Left ventricle myocardium inferior (tissue), 1 donor: ENCODE data around the gene SNRNP25. TPM values are rescaled to one million over a fixed set of nuclear protein-coding genes. Genes with fewer than 3 reads are reported as not detected.

Experiments used
- DNase-seq: peaks from one replicate; pipeline ENCODE4 v3.0.0-alpha.2; 2020
- H3K27ac ChIP-seq: fragments of 200-600 bp; replicated peaks from 2 replicates; pipeline ENCODE4 v1.8.0; 2021
- H3K27me3 ChIP-seq: fragments of 200-600 bp; 2 replicates; pipeline ENCODE4 v1.8.0; 2021; ENCODE audit warnings: low read depth
- H3K36me3 ChIP-seq: fragments of 200-600 bp; 2 replicates; pipeline ENCODE4 v1.8.0; 2021
- H3K4me1 ChIP-seq: fragments of 200-600 bp; 2 replicates; pipeline ENCODE4 v1.8.0; 2021
- H3K4me3 ChIP-seq: fragments of 200-600 bp; 2 replicates; pipeline ENCODE4 v1.8.0; 2021; ENCODE audit warnings: mild to moderate bottlenecking, moderate library complexity
- H3K9me3 ChIP-seq: fragments of 200-600 bp; replicated peaks from 2 replicates; pipeline ENCODE4 v1.8.0; 2021
- intact Hi-C: fragments of 100-400 bp; cut with micrococcal nuclease; formaldehyde crosslinking; loops from one replicate; pipeline ENCODE4 v1.11.0; 2022
- total RNA-seq: library from RNA; stranded (reverse); fragmentation: NEBNext Ultra II Directional; extraction: Animal tissue kit (Norgen Biotek cat#: 25700); gene quantifications from one replicate; pipeline ENCODE4 v1.2.1, GENCODE V29; 2021
- TF ChIP-seq, protein P1 (sequence below): fragments of 200-600 bp; IDR thresholded peaks from 2 replicates; pipeline ENCODE4 v1.8.0; 2021; ENCODE audit warnings: antibody characterized with exemption, mild to moderate bottlenecking, borderline replicate concordance
- donor health status: DM: no; HTN: yes; CAD: no; lungs with severe emphysema.

SNRNP25 gene
- total RNA-seq, 1 donor from 2014 or later = 71.2 TPM

DNA sequence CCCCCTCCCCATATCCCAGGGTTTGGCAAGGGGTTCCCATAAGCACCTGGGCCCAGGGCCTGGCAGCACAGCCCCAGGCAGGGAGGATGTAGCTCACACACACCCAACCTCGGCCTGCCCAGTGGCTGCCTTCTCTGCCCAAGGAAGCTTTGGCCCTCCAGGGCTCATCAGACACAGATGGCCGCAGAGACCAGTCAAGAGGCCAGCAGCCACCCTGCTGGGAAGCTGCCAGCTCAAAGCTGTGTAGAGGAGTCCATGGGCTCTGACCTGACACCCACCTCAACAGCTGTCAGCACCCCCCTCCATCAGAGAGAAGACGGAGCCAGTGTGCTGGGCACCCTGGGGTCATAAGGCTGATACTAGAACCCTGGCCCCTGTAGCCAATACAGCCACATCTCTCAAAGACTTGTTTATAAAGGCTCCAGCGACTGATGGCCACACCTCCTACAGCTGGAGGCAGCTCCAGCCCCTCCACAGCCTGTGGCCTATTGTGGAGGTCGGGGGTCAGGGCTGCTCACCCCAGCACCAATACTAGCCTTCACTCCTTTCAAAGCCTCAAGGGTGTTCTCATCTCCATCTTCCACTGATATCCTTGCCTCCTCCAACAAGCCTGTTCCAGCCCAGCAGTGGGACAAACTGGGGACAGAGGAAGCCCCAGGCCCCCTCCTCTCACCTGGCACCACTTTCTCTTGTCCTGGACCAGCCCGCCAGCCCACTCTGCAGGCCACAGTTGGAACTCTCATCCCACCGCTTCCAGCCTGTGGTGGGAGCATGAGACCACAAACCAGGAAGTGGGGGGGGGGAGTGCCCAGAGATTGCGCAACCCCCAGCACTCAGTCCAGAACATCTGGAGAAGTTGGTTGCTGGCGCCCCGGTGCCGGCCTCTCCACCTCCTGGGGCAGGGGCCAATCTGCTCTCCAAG, 22.2 kb downstream of the SNRNP25 start:
- H3K36me3 ChIP-seq = peaks cover 15% of the 10 kb centered on the region
- H3K4me3 ChIP-seq = peak overlapping the region; percentile 88
- H3K4me1 ChIP-seq = peaks cover 88% of the 10 kb centered on the region
- intact Hi-C loops = no loop called here
- H3K27ac ChIP-seq = peak overlapping the region; percentile 96
- TF ChIP-seq, protein P1, sequence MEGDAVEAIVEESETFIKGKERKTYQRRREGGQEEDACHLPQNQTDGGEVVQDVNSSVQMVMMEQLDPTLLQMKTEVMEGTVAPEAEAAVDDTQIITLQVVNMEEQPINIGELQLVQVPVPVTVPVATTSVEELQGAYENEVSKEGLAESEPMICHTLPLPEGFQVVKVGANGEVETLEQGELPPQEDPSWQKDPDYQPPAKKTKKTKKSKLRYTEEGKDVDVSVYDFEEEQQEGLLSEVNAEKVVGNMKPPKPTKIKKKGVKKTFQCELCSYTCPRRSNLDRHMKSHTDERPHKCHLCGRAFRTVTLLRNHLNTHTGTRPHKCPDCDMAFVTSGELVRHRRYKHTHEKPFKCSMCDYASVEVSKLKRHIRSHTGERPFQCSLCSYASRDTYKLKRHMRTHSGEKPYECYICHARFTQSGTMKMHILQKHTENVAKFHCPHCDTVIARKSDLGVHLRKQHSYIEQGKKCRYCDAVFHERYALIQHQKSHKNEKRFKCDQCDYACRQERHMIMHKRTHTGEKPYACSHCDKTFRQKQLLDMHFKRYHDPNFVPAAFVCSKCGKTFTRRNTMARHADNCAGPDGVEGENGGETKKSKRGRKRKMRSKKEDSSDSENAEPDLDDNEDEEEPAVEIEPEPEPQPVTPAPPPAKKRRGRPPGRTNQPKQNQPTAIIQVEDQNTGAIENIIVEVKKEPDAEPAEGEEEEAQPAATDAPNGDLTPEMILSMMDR = peak; percentile 37
- H3K9me3 ChIP-seq = no peaks in the 10 kb centered on the region
- H3K27me3 ChIP-seq = no peaks in the 10 kb centered on the region
- DNase-seq = peak; percentile 88

DNA sequence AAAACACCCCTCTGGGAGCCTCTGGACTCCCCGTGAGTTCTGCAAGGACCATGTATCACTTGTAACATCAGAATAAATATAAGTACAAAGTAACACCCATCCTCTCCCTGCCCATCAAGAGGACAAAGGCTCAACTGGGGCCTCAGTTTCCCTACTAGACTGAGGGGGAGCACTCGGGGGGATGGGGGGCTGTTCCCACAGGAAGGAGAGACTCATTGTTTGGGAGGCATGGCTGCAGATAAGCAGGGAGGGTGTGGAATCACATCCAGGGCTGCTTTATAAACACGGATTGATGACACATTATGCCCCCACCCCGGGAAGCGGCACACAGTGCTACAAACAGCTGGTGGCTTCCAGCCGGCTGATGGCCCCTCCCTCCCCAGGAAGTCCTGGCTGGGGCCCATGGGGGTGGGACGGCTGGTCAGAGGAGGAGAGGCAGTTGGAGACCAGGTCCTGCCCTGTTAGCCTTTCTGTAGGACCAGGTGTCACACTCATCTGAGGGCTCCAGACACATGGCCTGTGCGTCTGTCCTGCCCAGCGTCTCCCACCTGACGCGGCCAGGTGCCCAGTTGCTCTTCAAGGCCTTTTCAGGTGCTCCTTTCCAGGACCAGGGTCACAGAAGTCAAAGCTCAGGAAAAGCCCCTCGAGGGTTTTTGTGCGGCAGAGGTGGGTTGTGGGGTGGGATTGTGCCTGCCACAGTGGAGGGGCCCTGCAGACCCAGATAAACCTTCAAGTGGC, 23.1 kb downstream of the SNRNP25 start:
- Histone ChIP-seq H3K36me3 (peaks cover 20% of the 10 kb centered on the region), H3K9me3 (no peaks in the 10 kb centered on the region), H3K4me3 (peak overlapping the region; percentile 88), H3K27ac (peak overlapping the region; percentile 96), H3K4me1 (peaks cover 82% of the 10 kb centered on the region), H3K27me3 (no peaks in the 10 kb centered on the region)
- TF ChIP-seq, protein P1 = no peak
- intact Hi-C loops = no loop called here
- DNase-seq = peak; percentile 88

DNA sequence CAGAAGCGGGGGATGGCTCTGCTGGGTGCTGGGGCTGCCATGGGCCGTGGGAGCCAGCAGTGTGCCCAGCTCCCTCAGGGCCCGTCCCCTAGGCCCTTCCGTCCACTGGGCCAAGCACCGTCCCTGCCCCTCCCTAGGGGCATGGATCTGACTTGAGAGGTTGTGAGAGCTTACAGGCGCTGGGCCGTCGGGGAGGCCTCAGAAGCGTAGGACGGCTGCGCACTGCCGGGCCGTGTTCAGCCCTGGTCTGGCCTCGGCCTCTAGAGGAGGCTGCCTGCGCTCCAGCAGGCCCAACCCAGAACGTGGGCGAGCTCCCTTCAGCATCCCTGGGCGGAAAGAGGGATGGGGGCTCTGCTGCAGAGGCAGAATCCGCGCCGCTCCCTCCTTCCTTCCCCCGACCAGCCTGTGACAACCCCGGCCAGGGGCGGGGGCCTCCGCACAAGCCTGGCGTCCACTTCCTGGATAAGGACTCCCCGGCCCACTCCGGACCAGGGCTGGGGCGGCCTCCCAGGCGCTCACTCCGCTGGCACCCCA, 23.7 kb downstream of the SNRNP25 start:
- Histone ChIP-seq H3K36me3 (peaks cover 20% of the 10 kb centered on the region), H3K4me3 (peak overlapping the region; percentile 88), H3K27ac (peak overlapping the region; percentile 96), H3K4me1 (peaks cover 77% of the 10 kb centered on the region), H3K27me3 (no peaks in the 10 kb centered on the region), H3K9me3 (no peaks in the 10 kb centered on the region)
- DNase-seq = peak; percentile 67
- intact Hi-C loops = no loop called here
- TF ChIP-seq, protein P1 = no peak

DNA sequence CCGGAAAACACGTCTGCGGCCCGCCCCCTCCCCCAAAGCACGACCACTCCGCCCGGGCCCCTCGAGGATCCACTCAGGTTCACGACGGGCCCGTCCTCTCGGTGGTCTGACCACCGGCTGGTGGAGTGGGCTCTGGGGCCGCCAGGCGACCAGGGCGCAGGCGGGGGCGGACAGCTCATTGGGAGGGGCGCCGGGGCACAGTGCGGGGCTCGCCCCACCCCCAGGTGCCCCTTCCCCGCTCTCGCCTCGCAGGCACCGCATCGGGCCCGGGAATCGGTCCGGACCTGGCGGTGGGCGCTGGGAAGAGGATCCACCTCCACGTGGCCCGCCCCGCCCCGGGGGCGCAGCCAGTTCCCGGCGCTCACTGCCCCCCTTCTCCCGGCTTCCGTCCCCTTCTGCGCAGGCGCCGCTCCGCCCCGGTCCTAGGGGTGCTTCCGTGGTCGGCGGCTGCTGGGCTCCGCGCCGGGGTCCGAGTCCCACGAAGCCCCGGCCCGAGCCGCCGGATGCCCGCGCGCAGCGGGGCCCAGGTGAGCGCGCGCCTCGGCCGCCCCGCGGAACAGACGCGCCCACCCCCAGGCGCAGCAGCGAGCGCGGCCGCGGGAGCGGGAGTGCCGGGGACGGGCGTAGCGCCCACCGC, 24.3 kb downstream of the SNRNP25 start, which contains the start of gene MPG:
Gene MPG (plus strand): TSS at position 419 of the 637 bp plus-strand sequence. CDS start 85 bp downstream, at position 504.
- TF ChIP-seq, protein P1 = no peak
- peaks cover 73% of the 10 kb centered on the region for H3K4me1 ChIP-seq

More for the DNA sequence above, 24.3 kb downstream of the SNRNP25 start, which contains the start of gene MPG:
- Histone ChIP-seq H3K36me3 (peaks cover 22% of the 10 kb centered on the region), H3K9me3 (no peaks in the 10 kb centered on the region), H3K27me3 (no peaks in the 10 kb centered on the region), H3K27ac (peak within 1 kb of the TSS; percentile 96), H3K4me3 (peak within 1 kb of the TSS; percentile 88)
- DNase-seq = peak; percentile 91
- intact Hi-C loops = no loop called here
